GM23338 (cell line): ENCODE data around the gene EXOC2.

Source experiments
- CREB1 ChIP-seq: fragments of 250-450 bp; sonication (Bioruptor Pico); IDR thresholded peaks from 2 replicates; pipeline ENCODE4 v1.5.0; 2020; ENCODE audit warnings: low read depth, mild to moderate bottlenecking, moderate library complexity
- CTCF ChIP-seq, 2 experiments: fragments of 200-600 bp in 1 of 2; sonication (generic) in 1 of 2; conservative IDR thresholded peaks; 2 replicates each; pipeline versions ENCODE4 v1.5.1 to v1.6.1; 2016 to 2017; ENCODE audit warnings: antibody characterized with exemption in 2 of 2, low read depth in 2 of 2, mild to moderate bottlenecking in 2 of 2, moderate library complexity in 1 of 2
- EZH2 ChIP-seq: fragments of 200-600 bp; sonication (generic); IDR thresholded peaks from one replicate; pipeline ENCODE4 v1.8.0; 2017; ENCODE audit warnings: antibody characterized with exemption, mild to moderate bottlenecking, low read depth; ENCODE audit not compliant: unreplicated experiment
- EZH2phosphoT487 ChIP-seq: fragments of 200-600 bp; sonication (generic); IDR thresholded peaks from one replicate; pipeline ENCODE4 v1.8.1; 2018; ENCODE audit warnings: antibody characterized with exemption; ENCODE audit not compliant: unreplicated experiment
- JUNB ChIP-seq: IDR thresholded peaks from one replicate; pipeline ENCODE4 v1.6.1; 2016; ENCODE audit warnings: antibody characterized with exemption; ENCODE audit not compliant: unreplicated experiment
- NANOG ChIP-seq: IDR thresholded peaks from 2 replicates; pipeline ENCODE4 v1.6.1; 2016; ENCODE audit warnings: antibody characterized with exemption, borderline replicate concordance
- POLR2AphosphoS5 ChIP-seq: IDR thresholded peaks from 2 replicates; pipeline ENCODE4 v1.6.1; 2016; ENCODE audit warnings: antibody characterized with exemption, low read depth
- ZNF462 ChIP-seq: fragments of 250-450 bp; sonication (Bioruptor Pico); IDR thresholded peaks from 2 replicates; pipeline ENCODE4 v1.5.0; 2020; ENCODE audit warnings: mild to moderate bottlenecking, moderate library complexity
- TF ChIP-seq, protein P1 (sequence below): IDR thresholded peaks from one replicate; pipeline ENCODE4 v1.6.1; 2018; ENCODE audit warnings: antibody characterized with exemption; ENCODE audit not compliant: unreplicated experiment

DNA sequence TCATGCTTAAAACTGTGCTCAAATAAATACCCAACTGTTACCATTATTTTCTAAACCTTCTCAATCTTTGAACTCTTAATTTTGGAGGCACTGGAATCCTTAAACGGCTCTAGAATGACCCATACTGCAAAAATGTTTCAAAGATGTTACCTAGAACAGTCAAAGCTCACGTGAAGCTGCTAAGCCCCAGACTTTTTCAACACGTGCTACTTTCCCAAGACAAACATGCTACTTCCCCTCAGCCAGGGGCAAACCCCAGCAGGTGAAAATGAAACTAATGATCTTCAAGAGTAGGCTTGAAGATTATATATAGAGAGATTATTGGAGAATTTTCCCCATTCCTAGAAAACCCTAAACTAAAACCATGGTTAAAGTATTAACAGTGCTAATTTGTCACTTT lies 64.2 kb downstream of the EXOC2 start:
- no peak for TF ChIP-seq EZH2
- TF ChIP-seq CTCF (conservative IDR thresholded peaks at IDR 0.05; ENCODE audit: low read depth in 2 of 2): no peak
- no peak for TF ChIP-seq POLR2AphosphoS5
- TF ChIP-seq, protein P1, sequence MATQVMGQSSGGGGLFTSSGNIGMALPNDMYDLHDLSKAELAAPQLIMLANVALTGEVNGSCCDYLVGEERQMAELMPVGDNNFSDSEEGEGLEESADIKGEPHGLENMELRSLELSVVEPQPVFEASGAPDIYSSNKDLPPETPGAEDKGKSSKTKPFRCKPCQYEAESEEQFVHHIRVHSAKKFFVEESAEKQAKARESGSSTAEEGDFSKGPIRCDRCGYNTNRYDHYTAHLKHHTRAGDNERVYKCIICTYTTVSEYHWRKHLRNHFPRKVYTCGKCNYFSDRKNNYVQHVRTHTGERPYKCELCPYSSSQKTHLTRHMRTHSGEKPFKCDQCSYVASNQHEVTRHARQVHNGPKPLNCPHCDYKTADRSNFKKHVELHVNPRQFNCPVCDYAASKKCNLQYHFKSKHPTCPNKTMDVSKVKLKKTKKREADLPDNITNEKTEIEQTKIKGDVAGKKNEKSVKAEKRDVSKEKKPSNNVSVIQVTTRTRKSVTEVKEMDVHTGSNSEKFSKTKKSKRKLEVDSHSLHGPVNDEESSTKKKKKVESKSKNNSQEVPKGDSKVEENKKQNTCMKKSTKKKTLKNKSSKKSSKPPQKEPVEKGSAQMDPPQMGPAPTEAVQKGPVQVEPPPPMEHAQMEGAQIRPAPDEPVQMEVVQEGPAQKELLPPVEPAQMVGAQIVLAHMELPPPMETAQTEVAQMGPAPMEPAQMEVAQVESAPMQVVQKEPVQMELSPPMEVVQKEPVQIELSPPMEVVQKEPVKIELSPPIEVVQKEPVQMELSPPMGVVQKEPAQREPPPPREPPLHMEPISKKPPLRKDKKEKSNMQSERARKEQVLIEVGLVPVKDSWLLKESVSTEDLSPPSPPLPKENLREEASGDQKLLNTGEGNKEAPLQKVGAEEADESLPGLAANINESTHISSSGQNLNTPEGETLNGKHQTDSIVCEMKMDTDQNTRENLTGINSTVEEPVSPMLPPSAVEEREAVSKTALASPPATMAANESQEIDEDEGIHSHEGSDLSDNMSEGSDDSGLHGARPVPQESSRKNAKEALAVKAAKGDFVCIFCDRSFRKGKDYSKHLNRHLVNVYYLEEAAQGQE: no peak
- TF ChIP-seq ZNF462 (CRISPR knock-in tag): no peak
- TF ChIP-seq CREB1 (CRISPR knock-in tag): no peak
- TF ChIP-seq EZH2phosphoT487: no peak
- TF ChIP-seq JUNB: no peak
- no peak for TF ChIP-seq NANOG
